HepG2 (cell line): ENCODE data around the gene SNED1. TPM values are rescaled to one million over a fixed set of nuclear protein-coding genes. Genes with fewer than 3 reads are reported as not detected.

ENCODE experiments used
- ATAC-seq: fragments of 200-7000 bp; cut with Tn5 transposase; 3 replicates; pipeline ENCODE4 v1.9.1; 2020; ENCODE audit warnings: mild to moderate bottlenecking, moderate library complexity
- BruUV-seq: library from RNA; stranded (reverse); fragments of 400-500 nt; replicated peaks from 2 replicates; lab custom pipeline; 2021; lab: Mats Ljungman, UMichigan
- CTCF ChIA-PET: fragments of 300-600 bp; formaldehyde crosslinking; extraction: SDS; loops from one replicate; lab custom pipeline; 2021; ENCODE audit warnings: low total read pairs, inconsistent platforms, low intra/inter-chr PET ratio; lab: Yijun Ruan, JAX
- POLR2A ChIA-PET: fragments of 350-600 bp; sonication (Branson Sonifier 250); formaldehyde crosslinking; loops from one replicate; lab custom pipeline; 2020; ENCODE audit warnings: antibody characterized with exemption, inconsistent platforms; lab: Yijun Ruan, JAX
- DNase-seq: peaks from one replicate; pipeline ENCODE4 v3.0.0-alpha.2; 2015; ENCODE audit warnings: low spot score
- FAIRE-seq: peaks from 3 replicates; lab custom pipeline; 2011; peaks lifted over from hg19 to GRCh38; lab: Jason Lieb, UNC
- H2AFZ ChIP-seq: one replicate; pipeline ENCODE4 v1.6.1; 2011; ENCODE audit warnings: low read length, inconsistent platforms
- H3K27ac ChIP-seq: fragments of 300-600 bp; 3 replicates; pipeline ENCODE4 v1.8.0; 2011; ENCODE audit warnings: mixed run types, mild to moderate bottlenecking, mixed read lengths, low read length, inconsistent platforms; ENCODE audit not compliant: insufficient read depth; ENCODE audit errors: extremely low read length
- H3K27me3 ChIP-seq, 2 experiments: fragments of 200-600 bp in 1 of 2; 2 replicates in 1 of 2; 3 replicates in 1 of 2; pipeline versions ENCODE4 v1.6.0 to v1.8.0; 2011; ENCODE audit warnings: low read length in 2 of 2, mild to moderate bottlenecking in 2 of 2, moderate library complexity in 2 of 2, inconsistent platforms in 1 of 2; ENCODE audit not compliant: insufficient read depth in 2 of 2, control insufficient read depth in 1 of 2
- H3K36me3 ChIP-seq, 2 experiments: fragments of 200-600 bp in 1 of 2; replicated peaks in 1 of 2; 2 replicates in 1 of 2; 3 replicates in 1 of 2; pipeline versions ENCODE4 v1.5.1 to v1.8.0; 2011; ENCODE audit warnings: low read length in 2 of 2, inconsistent platforms in 1 of 2; ENCODE audit not compliant: insufficient read depth in 2 of 2, control insufficient read depth in 1 of 2
- H3K4me1 ChIP-seq: 2 replicates; pipeline ENCODE4 v1.5.1; 2012; ENCODE audit warnings: low read length, inconsistent platforms; ENCODE audit not compliant: insufficient read depth
- H3K4me2 ChIP-seq: 2 replicates; pipeline ENCODE4 v1.6.0; 2011; ENCODE audit warnings: low read depth, low read length, inconsistent platforms
- H3K4me3 ChIP-seq, 3 experiments: fragments of 200-600 bp in 1 of 3; sonication (generic), shearing (Covaris generic) in 1 of 3; replicated peaks in 1 of 3; 2 replicates each; pipeline ENCODE4 v1.5.1; 2011 to 2016; ENCODE audit warnings: low read length in 3 of 3, inconsistent platforms in 2 of 3, low read depth in 2 of 3, mild to moderate bottlenecking in 2 of 3, control low read depth in 1 of 3, mixed read lengths in 1 of 3; ENCODE audit not compliant: insufficient read depth in 1 of 3
- H3K79me2 ChIP-seq: one replicate; pipeline ENCODE4 v1.6.1; 2011; ENCODE audit warnings: low read length, inconsistent platforms; ENCODE audit not compliant: insufficient read depth
- H3K9ac ChIP-seq: 2 replicates; pipeline ENCODE4 v1.6.0; 2011; ENCODE audit warnings: mild to moderate bottlenecking, low read depth, low read length, inconsistent platforms; ENCODE audit not compliant: insufficient read depth
- H3K9me3 ChIP-seq: 2 replicates; pipeline ENCODE4 v1.5.1; 2012; ENCODE audit warnings: mild to moderate bottlenecking, low read length
- H4K20me1 ChIP-seq: 2 replicates; pipeline ENCODE4 v1.6.0; 2011; ENCODE audit warnings: inconsistent platforms, mild to moderate bottlenecking, low read length, moderate library complexity; ENCODE audit not compliant: insufficient read depth
- EZH2 ChIP-seq: conservative IDR thresholded peaks from 2 replicates; pipeline ENCODE4 v1.6.1; 2012; ENCODE audit warnings: mild to moderate bottlenecking, low read depth, low read length, moderate library complexity
- FOSL1 ChIP-seq: sonication (generic); formaldehyde crosslinking; IDR thresholded peaks from 2 replicates; pipeline ENCODE4 v1.9.0; 2021; ENCODE audit warnings: missing genetic modification reagents, borderline replicate concordance
- HDAC6 ChIP-seq: fragments of 200-600 bp; sonication (generic); IDR thresholded peaks from 2 replicates; pipeline ENCODE4 v1.7.0; 2017; ENCODE audit warnings: mild to moderate bottlenecking, antibody characterized with exemption, low read length, low read depth
- HMG20B ChIP-seq: conservative IDR thresholded peaks from 2 replicates; pipeline ENCODE4 v1.6.1; 2016; ENCODE audit warnings: missing genetic modification reagents, missing compliant biosample characterization
- NR1H2 ChIP-seq: sonication (generic); formaldehyde crosslinking; IDR thresholded peaks from 2 replicates; pipeline ENCODE4 v1.8.1; 2022; ENCODE audit warnings: low read depth, missing genetic modification reagents, borderline replicate concordance
- NR3C1 ChIP-seq: sonication (generic); formaldehyde crosslinking; IDR thresholded peaks from 2 replicates; pipeline ENCODE4 v1.4.0; 2020; ENCODE audit warnings: missing genetic modification reagents
- TARDBP ChIP-seq: sonication (generic); formaldehyde crosslinking; IDR thresholded peaks from 2 replicates; pipeline ENCODE4 v1.8.0; 2022; ENCODE audit warnings: mild to moderate bottlenecking, missing genetic modification reagents
- ZNF138 ChIP-seq: sonication (generic); formaldehyde crosslinking; IDR thresholded peaks from 2 replicates; pipeline ENCODE4 v1.5.0; 2020; ENCODE audit warnings: mild to moderate bottlenecking, low read depth, missing genetic modification reagents
- ZNF180 ChIP-seq: sonication (generic); formaldehyde crosslinking; IDR thresholded peaks from 2 replicates; pipeline ENCODE4 v1.4.0; 2020; ENCODE audit warnings: low read depth, missing genetic modification reagents, borderline replicate concordance
- ZNF282 ChIP-seq: fragments of 450-650 bp; IDR thresholded peaks from 2 replicates; pipeline ENCODE4 v1.6.1; 2018; ENCODE audit not compliant: partially characterized antibody
- ZNF619 ChIP-seq: sonication (generic); formaldehyde crosslinking; IDR thresholded peaks from 2 replicates; pipeline ENCODE4 v1.4.0; 2020; ENCODE audit warnings: mild to moderate bottlenecking, missing genetic modification reagents
- ZNF629 ChIP-seq: sonication (generic); formaldehyde crosslinking; conservative IDR thresholded peaks from 2 replicates; pipeline ENCODE4 v1.5.0; 2020; ENCODE audit warnings: missing genetic modification reagents
- WGBS: methylation state at CpG from one replicate; pipeline ENCODE4 v1.1.6; 2017; ENCODE audit warnings: low lambda C conversion rate; 5-methylcytosine and 5-hydroxymethylcytosine counted together
- in situ Hi-C: cut with HindIII; loops from 2 replicates; pipeline ENCODE4 v1.10.0; 2017; ENCODE audit warnings: low pct_unique_long_range_greater_than_20kb; ENCODE audit not compliant: extremely low pct_ligation_motif_present
- intact Hi-C: fragments of 100-400 bp; cut with micrococcal nuclease; formaldehyde crosslinking; loops from one replicate; pipeline ENCODE4 v1.10.0; 2022; ENCODE audit not compliant: unreplicated experiment
- polyA plus RNA-seq, 8 experiments: library from polyadenylated mRNA; depleted of rRNA in 3 of 8; stranded (reverse) in 7 of 8; unstranded in 1 of 8; fragments of >200 nt; fragmentation: Illumina TruSeq in 4 of 8; extraction: Trizol in 4 of 8; gene quantifications; 2 replicates each; pipeline versions ENCODE4 v1.2.1 to v1.2.3, GENCODE V29; 2011 to 2016; ENCODE audit warnings: low read depth in 4 of 8, missing spikeins in 1 of 8, mixed read lengths in 1 of 8; ENCODE audit not compliant: insufficient read depth in 1 of 8
- total RNA-seq, 5 experiments: library from RNA; depleted of rRNA; stranded (reverse); fragments of >200 nt; fragmentation: Illumina TruSeq; extraction: Trizol; gene quantifications; 2 replicates each; pipeline ENCODE4 v1.2.3, GENCODE V29; 2016; ENCODE audit warnings: low read depth in 1 of 5

SNED1 gene
- total and polyA plus RNA-seq, 2 of the 13 experiments (the other 11 are each of a cell fraction or from before 2014, with no cell fraction given): 0.15 to 0.65 TPM

DNA sequence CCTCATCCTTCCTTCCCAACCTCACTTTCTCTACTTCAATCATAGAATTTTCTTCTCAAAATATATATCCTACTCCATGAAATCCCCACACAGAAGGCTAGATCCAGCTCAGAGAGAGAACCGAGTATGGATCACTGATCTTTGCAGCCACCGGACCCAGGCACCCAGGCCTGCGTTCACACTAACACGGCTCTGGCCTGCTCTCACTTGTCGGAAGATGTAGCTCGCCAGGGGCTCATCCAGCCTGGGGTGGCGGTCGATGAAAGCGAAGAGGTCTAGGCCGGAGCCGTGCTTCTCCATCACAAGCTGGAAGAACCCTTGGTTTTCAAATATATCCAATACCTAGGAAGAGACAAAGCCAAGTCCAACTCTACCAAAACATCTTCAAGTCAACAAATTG is 116.4 kb downstream of the SNED1 start (continued):
- TF ChIP-seq FOSL1: no peak
- no peak for TF ChIP-seq ZNF629
- TF ChIP-seq NR3C1 (CRISPR knock-in tag): no peak
- no peak for TF ChIP-seq TARDBP (CRISPR knock-in tag)
- no peak for TF ChIP-seq NR1H2 (CRISPR knock-in tag)
- TF ChIP-seq HMG20B (CRISPR knock-in tag): no peak
- no peak for TF ChIP-seq ZNF138
- no peak for TF ChIP-seq ZNF282
- no peak for TF ChIP-seq HDAC6

GRCh38 chr2:241115361-241115760 is 116.9 kb downstream of the SNED1 start:
- WGBS: 80% methylated on average over 8 of the region's 8 CpGs
- Histone ChIP-seq H3K36me3 (peaks cover 9 to 30% of the 10 kb centered on the region in 2 experiments; a peak in 4 of 5 replicates), H3K9ac (no peak overlapping the region), H3K4me1 (no peaks in the 10 kb centered on the region), H3K4me2 (no peak overlapping the region), H3K9me3 (no peaks in the 10 kb centered on the region), H3K27ac (no peak overlapping the region), H3K79me2 (no peaks in the 10 kb centered on the region), H3K4me3 (no peak overlapping the region), H2AFZ (no peak overlapping the region), H3K27me3 (no peaks in the 10 kb centered on the region), H4K20me1 (no peaks in the 10 kb centered on the region)
- intact Hi-C loops (no loop called here), in situ Hi-C loops (no loop called here)
- no peak for FAIRE-seq
- no peak for TF ChIP-seq ZNF619 (CRISPR knock-in tag)
- no peak for TF ChIP-seq ZNF180 (CRISPR knock-in tag)
- no peak for TF ChIP-seq EZH2
- ChIA-PET POLR2A (no interaction called here), CTCF (no interaction called here)
- no peak for ATAC-seq
- BruUV-seq: no TSS peak
- DNase-seq: no peak
